ENCODE results near the gene MAGEL2.
"Not testable (repeated sequence)": the region's sequence is repeated elsewhere in the genome, so short reads cannot be mapped to it uniquely, and the experiment has no call there.

The MAGEL2 gene

GRCh38 chr15:23602124-23602523, 45.5 kb downstream of the MAGEL2 start:
- DNase-seq, result no peak

- no peak for DNase-seq
Observed at GRCh38 chr15:23599053-23599452, 48.6 kb downstream of the MAGEL2 start.

- not testable (repeated sequence) for DNase-seq
Observed at GRCh38 chr15:23597278-23597677, 50.4 kb downstream of the MAGEL2 start.

- no peak for DNase-seq
Observed at GRCh38 chr15:23596736-23597135, 50.9 kb downstream of the MAGEL2 start.

- no peak for DNase-seq
Observed at GRCh38 chr15:23595368-23595767, 52.3 kb downstream of the MAGEL2 start.

- DNase-seq, result no peak
Observed at GRCh38 chr15:23594252-23594770, 53.4 kb downstream of the MAGEL2 start.

Measured in activated CD8-positive, alpha-beta memory T cell treated with anti-CD3 and anti-CD28 coated beads, Interleukin-2, amount 50 U/mL, for 48 hours (primary cell).